HL-60/S4 treated with phorbol 12-myristate 13-acetate at 8.2 ng/mL for 4 days and 3 days (cell line): ENCODE measurements around the gene RPL21.
"Not testable (repeated sequence)": the region's sequence is repeated elsewhere in the genome, so short reads cannot be mapped to it uniquely, and the experiment has no call there.

Experiments
- in situ Hi-C: fragments of 300-500 bp; cut with MboI; formaldehyde crosslinking; loops from 2 replicates; pipeline ENCODE4 v1.15.0; 2022; ENCODE audit warnings: low sequenced_read_pairs

Gene RPL21

DNA sequence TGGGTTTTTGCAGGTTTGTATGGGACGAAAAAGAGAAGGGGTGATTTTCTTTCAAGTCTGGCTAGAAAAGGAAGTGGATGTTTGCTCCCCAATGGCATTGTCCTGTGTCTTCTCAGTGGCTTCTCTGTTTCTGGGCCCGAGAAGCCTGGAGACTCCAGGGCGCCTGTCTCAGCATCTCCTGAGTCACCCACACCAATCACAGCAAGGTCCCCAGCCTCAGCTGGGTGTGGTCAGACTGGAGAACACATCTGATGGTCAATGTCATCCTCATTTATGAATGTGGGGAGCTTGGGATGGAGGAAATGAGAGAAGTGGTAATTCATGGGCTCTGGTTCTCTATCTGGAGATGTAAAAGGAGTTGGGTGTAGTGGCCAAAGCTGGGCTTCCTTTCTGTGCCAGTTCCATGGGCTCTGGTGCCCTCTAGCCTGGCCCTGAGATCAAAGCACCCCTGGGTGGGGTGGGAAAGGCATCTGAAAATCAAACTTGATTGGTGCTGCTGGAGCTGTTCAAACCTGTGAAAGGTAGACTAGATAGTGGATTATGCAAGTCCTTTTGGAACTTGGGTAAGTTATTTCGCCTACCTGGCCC lies 32.6 kb downstream of the RPL21 start:
- in situ Hi-C loops = no loop called here

DNA sequence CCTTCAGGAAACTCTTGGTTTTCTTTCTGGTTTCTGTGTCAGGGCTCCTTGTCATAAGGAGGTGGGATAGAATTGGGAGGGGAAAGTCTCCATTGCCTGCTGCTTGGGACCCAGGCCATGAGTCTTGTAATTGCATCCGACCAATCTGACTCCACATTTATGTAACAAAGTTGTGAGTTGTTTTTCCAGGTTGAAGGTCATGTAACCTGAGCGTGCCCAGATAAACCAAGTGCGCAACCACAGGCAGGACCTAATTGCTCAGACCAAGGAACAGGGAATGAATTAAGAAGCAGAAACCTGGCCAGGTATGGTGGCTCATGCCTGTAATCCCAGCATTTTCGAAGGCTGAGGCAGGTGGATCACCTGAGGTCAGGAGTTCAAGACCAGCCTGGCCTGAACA lies 37.0 kb downstream of the RPL21 start:
- in situ Hi-C loops = no loop called here

DNA sequence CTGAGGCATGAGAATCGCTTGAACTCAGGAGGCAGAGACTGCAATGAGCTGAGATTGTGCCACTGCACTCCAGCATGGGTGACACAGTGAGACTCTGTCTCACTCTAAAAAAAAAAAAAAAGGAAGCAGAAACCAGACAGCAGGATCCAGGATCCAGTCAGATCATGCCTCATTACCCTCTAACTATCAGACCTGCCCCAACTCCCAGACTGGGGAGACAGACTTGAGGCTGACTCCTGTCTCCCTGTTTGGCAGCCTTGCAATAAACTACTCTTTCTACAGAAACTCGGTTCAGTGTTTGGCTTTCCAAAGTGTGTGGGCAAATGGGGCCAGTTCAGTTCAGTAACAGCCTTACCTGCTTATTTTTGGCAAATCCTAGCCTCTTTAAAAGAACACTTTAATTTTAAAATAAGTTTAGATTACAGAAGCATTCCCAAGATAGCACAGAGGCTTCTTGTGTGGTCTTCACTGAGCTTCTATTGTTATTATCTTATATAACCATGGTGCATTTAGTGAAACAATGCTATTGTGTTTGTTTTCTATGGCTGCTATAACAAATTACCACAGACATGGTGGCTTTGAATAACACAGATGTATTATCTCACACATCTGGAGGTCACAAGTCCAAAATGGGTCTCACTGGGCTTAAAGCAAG lies 37.8 kb downstream of the RPL21 start:
- in situ Hi-C loops = no loop called here

DNA sequence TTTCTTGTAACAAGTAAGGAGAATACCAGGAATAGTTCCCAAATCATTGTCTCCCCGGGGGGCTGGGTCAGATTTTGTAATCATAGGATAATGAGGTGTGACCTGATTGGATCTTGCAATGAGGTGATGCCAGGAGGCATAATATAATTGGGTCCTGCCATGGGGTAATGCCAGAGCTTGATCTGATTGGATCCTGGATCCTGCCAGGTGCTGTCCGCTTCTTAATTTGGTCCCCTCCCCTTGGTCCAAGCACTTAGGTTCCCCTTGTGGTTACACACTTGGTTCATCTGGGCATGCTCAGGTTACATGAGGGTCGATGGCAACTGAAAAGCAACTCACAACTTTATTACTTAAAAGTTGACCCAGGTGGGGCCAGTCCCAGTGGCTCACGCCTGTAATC lies 39.4 kb downstream of the RPL21 start:
- in situ Hi-C loops = no loop called here

DNA sequence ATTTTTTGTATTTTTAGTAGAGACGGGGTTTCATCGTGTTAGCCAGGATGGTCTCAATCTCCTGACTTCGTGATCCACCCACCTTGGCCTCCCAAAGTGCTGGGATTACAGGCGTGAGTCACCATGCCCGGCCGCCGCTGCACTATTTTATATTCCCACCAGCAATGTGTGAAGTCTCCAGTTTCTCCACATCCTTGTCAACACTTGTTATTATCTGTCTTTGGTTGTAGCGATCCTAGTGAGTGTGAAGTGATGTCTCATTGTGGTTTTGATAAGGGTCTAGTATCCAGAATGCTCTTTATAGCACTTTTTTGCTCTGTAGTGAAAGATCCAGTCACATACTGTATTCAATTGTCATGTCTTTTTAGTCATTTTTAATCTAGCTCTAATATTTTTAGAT lies 40.6 kb downstream of the RPL21 start:
- in situ Hi-C loops = not testable (repeated sequence)

DNA sequence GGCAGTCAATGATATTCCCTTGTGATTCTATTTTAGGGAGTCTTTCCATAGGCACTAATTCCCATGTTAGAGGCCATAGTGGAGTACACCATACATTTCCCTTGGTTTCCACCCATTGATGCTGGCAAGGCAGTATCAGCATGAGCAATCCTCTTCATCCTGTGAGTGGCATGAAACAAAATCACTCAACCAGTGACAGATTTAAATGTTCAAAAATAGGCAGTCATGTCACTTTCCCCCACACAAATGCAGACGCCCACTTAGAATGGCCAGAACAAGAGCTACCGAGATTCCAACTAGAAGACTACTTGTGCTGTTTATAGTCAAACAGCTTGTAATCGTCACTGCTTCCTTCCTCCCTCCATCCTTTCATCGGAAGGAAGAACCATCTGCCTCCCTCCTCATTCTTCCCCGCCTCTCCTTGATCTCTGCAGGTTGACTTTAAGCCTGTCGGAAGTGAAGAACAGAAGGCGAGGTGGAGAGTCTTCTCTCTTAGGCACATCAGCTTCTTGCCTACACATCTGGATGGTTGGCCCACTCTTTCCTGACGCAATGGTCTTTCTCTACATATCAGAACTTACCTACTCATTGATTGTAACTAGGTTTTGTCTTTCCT lies 41.8 kb downstream of the RPL21 start:
- in situ Hi-C loops = no loop called here

DNA sequence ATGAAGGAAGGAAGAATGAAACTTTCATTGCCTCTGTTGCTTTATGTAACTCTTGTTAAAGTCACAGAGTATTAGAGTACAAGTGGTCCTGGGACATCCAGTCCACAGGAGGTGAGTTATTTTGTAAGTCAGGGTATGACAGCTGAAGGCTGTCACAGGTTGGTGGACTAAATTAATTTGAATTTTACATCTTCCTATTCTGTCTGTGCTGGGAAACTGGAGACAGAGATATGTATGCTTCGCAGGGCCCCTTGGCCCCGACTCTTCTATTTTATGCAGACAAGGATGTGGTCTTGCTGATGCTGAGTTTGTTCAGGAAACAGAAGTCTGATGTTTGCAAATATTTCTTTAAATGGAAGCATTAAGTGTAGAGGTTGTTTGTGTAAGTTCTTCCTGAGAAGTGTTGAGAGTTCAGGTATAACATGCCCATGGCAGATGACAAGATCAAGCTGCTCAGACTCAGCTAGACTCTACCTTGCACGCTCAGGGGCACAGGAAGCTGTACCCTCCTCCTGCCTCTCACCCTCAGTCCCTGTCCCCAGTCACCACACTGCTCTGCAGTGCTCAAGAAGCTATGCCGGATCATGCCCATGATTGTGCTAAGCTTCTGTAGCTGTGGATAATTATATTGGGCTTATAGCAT lies 42.6 kb downstream of the RPL21 start:
- in situ Hi-C loops = no loop called here

DNA sequence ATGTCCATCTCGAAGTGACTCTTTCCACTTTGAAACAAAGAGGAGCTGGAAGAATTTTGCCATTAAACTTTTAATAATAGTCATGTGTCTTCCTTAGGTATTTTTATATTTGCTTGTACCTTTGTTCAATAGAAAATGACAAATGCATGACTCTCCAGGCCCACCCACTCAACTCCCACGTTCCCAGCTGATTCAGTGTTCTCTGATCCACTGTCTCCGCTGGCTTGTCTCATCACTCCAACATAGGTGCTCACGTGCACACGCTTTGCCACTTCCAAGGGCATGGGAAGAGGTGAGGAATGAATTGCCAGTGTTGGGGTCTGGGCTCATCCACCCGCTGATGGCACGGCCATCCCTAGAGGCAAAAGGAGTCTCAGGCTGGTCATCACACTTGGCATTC lies 43.7 kb downstream of the RPL21 start:
- in situ Hi-C loops = no loop called here

DNA sequence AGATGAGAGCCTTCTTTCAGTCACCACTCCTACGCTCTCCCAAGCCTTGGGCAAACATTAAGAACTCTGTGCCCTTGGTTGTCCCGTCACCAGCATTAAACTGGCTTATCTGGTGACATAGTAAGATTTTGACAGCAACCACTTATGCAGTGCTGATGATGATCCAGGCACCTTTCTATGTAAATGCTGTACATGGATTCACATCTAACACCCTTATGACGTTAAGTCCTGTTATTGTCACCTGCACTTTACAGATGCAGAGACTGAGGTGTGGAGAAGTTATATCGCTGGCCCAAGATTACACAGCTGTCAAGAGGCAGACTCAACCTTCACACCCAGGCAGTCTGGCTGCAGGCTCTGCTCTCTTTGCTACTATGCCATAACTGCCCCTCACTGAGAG lies 44.3 kb downstream of the RPL21 start:
- in situ Hi-C loops = no loop called here

DNA sequence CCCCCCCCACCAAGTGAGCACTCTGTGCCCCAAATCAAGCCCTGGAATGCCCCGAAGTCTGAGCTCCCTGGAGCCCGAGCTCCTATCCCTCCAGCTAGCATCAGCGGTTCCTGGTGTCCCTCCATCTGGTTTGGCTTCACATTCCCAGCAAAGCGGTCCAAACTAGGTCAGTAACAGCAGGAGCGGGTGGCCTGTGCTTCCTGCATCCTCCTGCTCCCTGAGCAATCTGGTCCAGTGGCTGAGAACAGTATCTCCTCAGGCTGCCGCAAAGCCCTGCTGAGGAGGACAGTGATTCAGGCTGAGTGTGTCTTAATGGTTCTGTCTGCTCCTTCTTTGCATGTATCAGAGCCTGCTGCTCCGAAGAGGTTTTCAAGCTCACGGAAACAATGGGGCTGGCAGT lies 45.1 kb downstream of the RPL21 start:
- in situ Hi-C loops = no loop called here

DNA sequence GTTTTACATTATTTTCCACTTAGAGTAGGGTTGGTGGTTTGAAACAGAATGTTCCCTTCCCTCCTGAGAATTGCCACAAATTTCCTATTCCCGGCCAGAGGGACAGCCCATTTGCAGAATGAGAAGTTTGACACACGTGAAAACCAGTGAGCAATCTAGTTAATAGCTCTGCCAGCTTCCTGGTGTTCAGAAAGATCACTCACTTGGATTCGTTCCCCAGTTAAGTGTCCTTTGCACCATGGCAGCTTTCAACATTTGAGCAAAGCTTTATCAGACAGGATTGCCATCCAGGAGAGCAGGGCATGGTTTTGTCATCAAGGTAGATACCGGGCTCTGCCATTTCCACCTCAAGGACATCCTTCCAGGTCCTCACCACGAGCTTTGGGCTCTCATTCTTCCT lies 47.5 kb downstream of the RPL21 start:
- in situ Hi-C loops = no loop called here

DNA sequence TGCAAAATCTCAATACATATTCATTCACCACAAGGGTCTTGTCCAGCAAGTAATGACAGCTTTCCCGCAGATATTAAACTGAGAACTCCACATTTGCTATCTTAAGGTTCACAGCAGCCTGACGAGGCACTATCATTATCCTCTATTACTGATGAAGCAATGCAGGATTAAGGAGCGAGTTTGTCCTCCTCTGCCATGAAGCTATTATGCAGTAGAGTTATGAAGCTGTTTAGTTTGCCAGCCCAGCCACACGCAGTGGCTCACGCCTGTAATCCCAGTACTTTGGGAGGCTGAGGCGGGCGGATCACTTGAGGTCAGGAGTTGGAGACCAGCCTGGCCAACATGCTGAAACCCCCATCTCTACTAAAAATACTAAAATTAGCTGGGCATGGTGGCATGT lies 49.0 kb downstream of the RPL21 start:
- in situ Hi-C loops = not testable (repeated sequence)

DNA sequence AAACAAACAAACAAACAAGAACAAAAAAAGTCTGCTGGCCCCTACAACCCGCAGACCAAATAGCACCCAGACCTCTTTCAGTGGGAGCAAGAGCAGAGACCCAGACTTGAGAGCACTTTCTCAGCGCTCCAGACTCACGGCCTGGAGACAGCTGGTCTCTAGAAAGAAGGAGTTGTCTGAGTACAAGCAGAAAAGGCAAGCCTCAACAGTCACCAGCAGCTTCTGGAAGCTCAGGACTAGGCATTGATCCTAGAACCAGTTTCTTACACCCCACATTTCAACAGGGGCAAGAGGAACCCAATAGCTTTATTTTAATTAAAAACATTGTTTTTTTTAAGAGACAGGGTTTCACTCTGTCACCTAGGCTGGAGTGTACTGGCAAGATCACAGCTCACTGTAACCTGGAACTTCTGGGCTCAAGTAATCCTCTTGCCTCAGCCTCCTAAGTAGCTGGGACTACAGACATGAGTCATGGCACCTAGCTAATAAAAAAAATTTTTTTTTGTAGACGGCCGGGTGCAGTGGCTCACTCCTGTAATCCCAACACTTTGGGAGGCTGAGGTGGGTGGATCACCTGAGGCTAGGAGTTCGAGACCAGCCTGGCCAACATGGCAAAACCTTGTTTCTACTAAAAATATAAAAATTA lies 49.7 kb downstream of the RPL21 start:
- in situ Hi-C loops = no loop called here

DNA sequence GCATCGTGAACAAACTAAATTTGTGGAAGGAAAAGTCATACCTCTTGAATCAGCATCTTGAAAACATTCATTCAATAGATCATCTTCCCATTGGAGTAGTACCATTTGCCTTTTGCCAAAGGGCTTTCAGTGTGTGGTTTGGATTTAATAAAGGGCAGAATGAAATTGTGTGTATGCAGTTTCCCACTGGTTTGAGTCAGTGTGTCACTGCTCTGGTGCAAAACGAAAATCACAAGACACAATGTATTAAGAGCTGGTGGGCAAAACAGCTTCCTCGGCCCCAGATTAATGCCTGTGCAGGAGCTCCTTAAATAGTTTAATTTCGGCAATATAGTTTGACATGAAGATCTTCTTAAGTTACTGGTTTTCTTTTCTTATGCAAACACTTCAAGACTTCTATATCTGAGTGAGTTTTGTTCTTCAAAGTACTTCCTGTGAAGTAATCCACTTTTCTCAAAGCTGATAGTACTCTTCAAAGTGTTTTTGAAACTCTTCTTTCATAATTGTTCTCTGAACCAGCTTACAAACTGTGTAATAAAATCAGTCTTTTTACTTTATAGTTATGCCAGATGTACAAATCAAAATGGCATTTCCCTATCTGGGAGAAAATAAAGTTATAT lies 51.4 kb downstream of the RPL21 start:
- in situ Hi-C loops = no loop called here

DNA sequence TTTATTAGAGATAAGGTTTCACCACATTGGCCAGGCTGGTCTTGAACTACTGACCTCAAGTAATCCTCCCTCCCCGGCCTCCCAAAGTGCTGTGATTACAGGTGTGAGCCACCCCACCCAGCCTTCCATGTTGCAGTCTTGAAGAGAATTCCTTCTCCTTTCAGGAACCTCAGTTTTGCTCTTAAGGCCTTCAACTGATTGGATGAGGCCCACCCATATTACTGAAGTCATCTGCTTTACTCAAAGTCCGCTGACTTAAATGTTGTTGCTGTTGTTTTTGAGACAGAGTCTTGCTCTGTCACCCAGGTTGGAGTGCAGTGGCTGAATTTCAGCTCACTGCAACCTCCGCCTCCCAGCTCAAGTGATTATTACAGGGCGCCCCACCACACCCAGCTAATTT lies 52.7 kb downstream of the RPL21 start:
- in situ Hi-C loops = no loop called here

DNA sequence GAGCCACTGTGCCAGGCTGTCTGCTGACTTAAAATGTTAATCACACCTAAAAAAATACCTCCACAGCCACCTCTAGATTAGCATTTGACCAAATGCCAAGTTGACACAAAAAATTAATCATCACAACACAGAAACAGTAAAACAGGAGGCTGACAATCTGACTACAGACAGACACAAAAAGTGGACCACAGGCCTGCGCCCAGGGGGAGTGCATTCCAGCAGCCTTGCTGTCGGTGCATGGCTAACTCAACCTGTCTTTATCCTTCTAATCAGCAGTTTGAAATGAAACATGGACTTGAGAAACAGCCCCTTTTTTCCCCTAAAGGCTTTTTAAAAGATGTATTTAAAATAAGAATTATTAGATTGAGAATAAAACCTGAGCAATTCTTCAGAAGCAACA lies 53.3 kb downstream of the RPL21 start:
- in situ Hi-C loops = no loop called here
